Measurements from ENCODE around the gene CELF6.

CELF6 gene

GRCh38 chr15:72236381-72237003, 83.5 kb downstream of the CELF6 start:
- Histone ChIP-seq H3K9ac (ENCODE audit: low read depth, low read length) (no peak overlapping the region; the same call in 1 of the 2 replicates), H3K4me1 (ENCODE audit: insufficient read depth, low read length) (peaks cover 23% of the 10 kb centered on the region), H3K36me3 (ENCODE audit: insufficient read depth, low read length) (peaks cover 12% of the 10 kb centered on the region)

GRCh38 chr15:72235298-72235697, 84.7 kb downstream of the CELF6 start:
- Histone ChIP-seq H3K4me1 (ENCODE audit: insufficient read depth, low read length) (peaks cover 23% of the 10 kb centered on the region), H3K9ac (ENCODE audit: low read depth, low read length) (no peak overlapping the region), H3K36me3 (ENCODE audit: insufficient read depth, low read length) (0 out of 2 replicates have a peak, but pooled peaks cover 4% of the 10 kb centered on the region), H3K9me3 (ENCODE audit: control insufficient read depth, insufficient read depth, low read length) (no peaks in the 10 kb centered on the region)

More at GRCh38 chr15:72236381-72237003, 83.5 kb downstream of the CELF6 start:
- H3K9me3 ChIP-seq (ENCODE audit: control insufficient read depth, insufficient read depth, low read length): no peaks in the 10 kb centered on the region
